ENCODE data around the gene PPP1R26. TPM values are rescaled to one million over a fixed set of nuclear protein-coding genes. Genes with fewer than 3 reads are reported as not detected.
"Not testable (repeated sequence)": the region's sequence is repeated elsewhere in the genome, so short reads cannot be mapped to it uniquely, and the experiment has no call there.

The PPP1R26 gene
- total and polyA plus RNA-seq, 3 experiments from 2014 or later = 0.47 to 0.84 (median 0.59) TPM

DNA sequence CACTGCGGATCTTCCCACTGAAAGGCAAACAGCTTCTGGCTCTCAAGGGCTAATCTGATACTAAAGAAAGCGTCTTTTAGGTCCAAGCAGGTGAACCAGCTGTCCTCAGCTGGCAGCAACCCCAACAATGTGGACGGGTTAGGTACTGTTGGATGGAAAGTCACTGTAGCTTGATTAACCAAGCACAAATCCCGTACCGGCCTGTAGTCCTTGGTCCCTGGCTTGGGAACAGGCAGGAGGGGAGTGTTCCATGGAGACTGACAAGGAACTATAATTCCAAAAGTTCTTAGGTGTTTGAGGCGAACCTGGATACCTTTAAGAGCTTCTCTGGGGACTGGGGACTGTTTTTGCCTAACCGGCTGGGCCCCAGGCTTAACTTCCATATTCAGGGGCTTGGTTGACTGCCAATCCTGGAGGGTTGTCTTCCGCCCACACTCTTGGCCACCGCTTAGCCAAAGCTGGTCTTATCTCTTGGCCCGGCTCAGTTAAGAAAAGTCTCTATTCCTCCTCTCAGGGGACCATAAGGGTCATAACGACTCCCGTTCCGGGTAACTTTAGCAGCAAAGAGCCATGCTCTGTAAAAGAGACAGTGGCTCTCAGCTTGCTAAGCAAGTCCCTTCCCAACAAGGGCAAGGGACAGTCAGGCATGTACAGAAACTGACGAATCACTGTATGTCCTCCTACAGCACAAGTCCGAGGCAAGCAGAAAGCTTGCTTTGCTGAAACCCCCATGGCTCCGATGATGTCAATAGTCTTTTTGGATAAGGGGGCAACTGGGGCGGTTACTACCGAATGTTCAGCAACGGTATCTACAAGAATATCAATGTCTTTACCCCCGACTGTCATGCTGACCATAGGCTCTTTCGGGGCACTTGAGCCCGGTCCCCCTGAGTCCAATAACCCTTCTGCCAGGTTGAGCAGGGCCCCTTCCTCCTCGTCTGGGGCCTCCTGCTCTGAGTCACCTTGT is 38.2 kb upstream of the PPP1R26 start:
- H3K36me3 ChIP-seq (ENCODE audit: insufficient read depth, low read length); H3K4me3 ChIP-seq (ENCODE audit: low read length); H3K9me3 ChIP-seq (ENCODE audit: low read length); H3K36me3 Mint-ChIP-seq; H3K4me1 Mint-ChIP-seq; H3K27me3 ChIP-seq (ENCODE audit: insufficient read depth, low read length, poor library complexity, severe bottlenecking); POLR2A ChIA-PET; H3K4me3 Mint-ChIP-seq; H3K27ac Mint-ChIP-seq; H3K4me1 ChIP-seq (ENCODE audit: insufficient read depth, low read length); DNase-seq; CTCF ChIA-PET: not testable (repeated sequence)
- H3K27ac ChIP-seq (ENCODE audit: low read depth, low read length) = peak overlapping the region; percentile 51
- peaks cover 6 to 52% of the 10 kb centered on the region in 2 donors for H3K27me3 Mint-ChIP-seq
- peaks cover 0 to 20% (median 10%) of the 10 kb centered on the region in 5 donors for H3K9me3 Mint-ChIP-seq

DNA sequence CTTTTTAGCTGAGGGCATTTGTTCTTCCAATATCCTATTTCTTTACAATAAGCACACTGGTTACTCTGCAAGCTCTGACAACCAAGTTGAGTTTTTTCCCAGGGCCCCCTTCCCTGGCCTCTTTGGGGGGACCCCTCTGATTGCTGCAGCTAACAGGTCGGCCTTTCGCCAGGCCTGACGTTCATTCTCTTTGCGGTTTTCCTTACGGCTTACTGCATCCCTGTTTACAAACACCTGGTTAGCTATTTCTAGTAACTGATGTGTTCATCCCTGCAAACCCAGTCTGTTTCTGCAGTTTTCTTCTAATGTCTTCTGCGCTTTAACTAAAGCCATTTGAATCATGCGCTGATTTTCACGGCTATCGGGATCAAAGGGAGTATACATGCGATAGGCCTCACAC is 37.5 kb upstream of the PPP1R26 start:
- Histone ChIP-seq H3K36me3 (ENCODE audit: insufficient read depth, low read length) (no peaks in the 10 kb centered on the region), H3K27me3 (ENCODE audit: insufficient read depth, low read length, poor library complexity, severe bottlenecking) (no peaks in the 10 kb centered on the region), H3K9me3 (ENCODE audit: low read length) (no peaks in the 10 kb centered on the region), H3K4me1 (ENCODE audit: insufficient read depth, low read length) (no peaks in the 10 kb centered on the region), H3K27ac (ENCODE audit: low read depth, low read length) (peak overlapping the region; percentile 51), H3K4me3 (ENCODE audit: low read length) (no peak overlapping the region)
- Mint-ChIP-seq H3K4me3 (no peak overlapping the region), H3K27me3 (peaks cover 6 to 48% of the 10 kb centered on the region in 2 donors), H3K27ac (no peak overlapping the region), H3K4me1 (no peaks in the 10 kb centered on the region), H3K36me3 (no peaks in the 10 kb centered on the region), H3K9me3 (peaks cover 0 to 14% (median 8%) of the 10 kb centered on the region in 5 donors)
- ChIA-PET POLR2A (no interaction called here), CTCF (no interaction called here)
- no peak for DNase-seq

DNA sequence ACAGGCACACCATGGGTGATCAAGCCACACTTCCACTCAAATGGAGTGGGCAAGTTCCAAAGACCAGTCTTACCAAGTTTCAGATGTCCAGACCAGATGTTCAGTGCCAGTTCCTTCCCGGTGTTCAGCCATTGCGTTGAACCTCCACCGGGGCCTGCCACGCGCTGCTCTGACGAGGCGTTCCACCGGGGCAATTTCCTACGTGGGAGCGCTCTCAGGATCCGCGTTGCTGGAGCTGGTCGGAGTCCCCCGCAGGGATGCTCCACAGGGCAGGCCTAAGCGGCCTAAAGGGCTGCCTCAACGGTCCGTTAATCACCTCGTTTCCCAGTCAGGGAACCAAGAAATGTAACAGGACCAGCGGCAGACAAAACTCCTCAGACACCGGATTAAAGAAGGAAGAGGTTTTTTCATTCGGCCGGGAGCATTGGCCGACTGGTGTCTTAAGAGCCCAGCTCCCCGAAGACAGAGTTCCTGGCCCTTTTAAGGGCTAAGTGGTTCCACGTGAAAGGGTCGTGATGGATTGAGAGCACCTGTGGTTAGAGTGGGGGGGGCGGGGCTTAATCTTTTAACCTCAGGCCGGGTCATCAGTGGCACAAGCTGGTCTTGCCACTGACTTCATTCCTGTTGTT is 35.7 kb upstream of the PPP1R26 start:
- Mint-ChIP-seq H3K27ac (peak overlapping the region in 1 of 8 donors; percentile 46), H3K9me3 (peaks cover 0 to 3% (median 0%) of the 10 kb centered on the region in 5 donors), H3K27me3 (peaks cover 6 to 44% of the 10 kb centered on the region in 2 donors), H3K4me1 (no peaks in the 10 kb centered on the region), H3K36me3 (no peaks in the 10 kb centered on the region), H3K4me3 (no peak overlapping the region)
- ChIA-PET CTCF (no interaction called here), POLR2A (no interaction called here)
- peak overlapping the region; percentile 16 for H3K27ac ChIP-seq (ENCODE audit: low read depth, low read length)
- H3K27me3 ChIP-seq (ENCODE audit: insufficient read depth, low read length, poor library complexity, severe bottlenecking) = no peaks in the 10 kb centered on the region
- no peak for DNase-seq
- no peaks in the 10 kb centered on the region for H3K4me1 ChIP-seq (ENCODE audit: insufficient read depth, low read length)
- H3K36me3 ChIP-seq (ENCODE audit: insufficient read depth, low read length) = no peaks in the 10 kb centered on the region
- no peaks in the 10 kb centered on the region for H3K9me3 ChIP-seq (ENCODE audit: low read length)
- H3K4me3 ChIP-seq (ENCODE audit: low read length) = no peak overlapping the region

DNA sequence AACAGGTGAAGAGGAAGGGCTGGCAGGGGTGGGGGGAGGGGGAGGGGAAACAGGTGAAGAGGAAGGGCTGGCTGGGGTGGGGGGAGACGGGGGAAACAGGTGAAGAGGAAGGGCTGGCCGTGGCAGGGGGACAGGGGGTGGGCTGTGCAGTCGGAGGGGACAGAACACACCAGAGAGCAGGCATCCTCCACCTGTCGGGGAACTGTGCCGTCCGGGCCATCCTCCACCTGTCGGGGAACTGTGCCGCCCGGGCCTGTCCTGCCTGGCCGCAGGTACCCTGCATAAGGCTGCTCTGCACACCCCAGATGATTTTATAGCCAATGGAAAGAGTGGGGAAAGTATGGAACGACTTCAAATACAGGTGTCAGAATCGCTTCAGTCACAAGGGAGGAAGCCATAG is 32.5 kb upstream of the PPP1R26 start:
- Mint-ChIP-seq H3K27me3 (peaks cover 5 to 20% of the 10 kb centered on the region in 2 donors), H3K4me1 (no peaks in the 10 kb centered on the region), H3K4me3 (no peak overlapping the region), H3K9me3 (no peaks in the 10 kb centered on the region), H3K36me3 (no peaks in the 10 kb centered on the region), H3K27ac (no peak overlapping the region)
- ChIA-PET CTCF (no interaction called here), POLR2A (no interaction called here)
- Histone ChIP-seq H3K27ac (ENCODE audit: low read depth, low read length) (no peak overlapping the region), H3K4me1 (ENCODE audit: insufficient read depth, low read length) (no peaks in the 10 kb centered on the region), H3K36me3 (ENCODE audit: insufficient read depth, low read length) (no peaks in the 10 kb centered on the region), H3K27me3 (ENCODE audit: insufficient read depth, low read length, poor library complexity, severe bottlenecking) (no peaks in the 10 kb centered on the region), H3K4me3 (ENCODE audit: low read length) (no peak overlapping the region), H3K9me3 (ENCODE audit: low read length) (no peaks in the 10 kb centered on the region)
- no peak for DNase-seq

DNA sequence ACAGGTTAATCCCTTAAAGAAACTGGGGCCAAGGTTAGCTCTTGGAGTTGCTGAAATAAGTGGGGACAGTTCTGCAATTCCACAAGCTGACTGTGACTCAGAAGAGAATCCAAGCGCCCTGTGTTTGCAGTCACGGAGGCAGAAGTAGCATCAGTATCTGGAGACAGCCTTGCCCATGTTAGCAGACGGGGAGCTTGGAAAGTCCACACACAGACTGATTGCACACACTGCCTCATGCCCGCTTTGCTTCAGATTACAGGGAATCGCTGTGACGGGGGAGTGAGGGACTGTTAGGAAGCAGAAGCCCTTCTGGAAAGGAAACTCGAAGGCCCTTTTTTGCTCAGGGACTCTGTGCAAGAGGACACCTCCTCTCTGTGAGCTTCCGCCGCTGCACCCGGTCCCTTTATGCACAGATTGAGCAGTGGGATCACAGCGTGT is 30.9 kb upstream of the PPP1R26 start:
- CTCF ChIA-PET = no interaction called here
- no peak for DNase-seq
- Histone ChIP-seq H3K4me1 (ENCODE audit: insufficient read depth, low read length) (no peaks in the 10 kb centered on the region), H3K9me3 (ENCODE audit: low read length) (no peaks in the 10 kb centered on the region), H3K27me3 (ENCODE audit: insufficient read depth, low read length, poor library complexity, severe bottlenecking) (no peaks in the 10 kb centered on the region), H3K27ac (ENCODE audit: low read depth, low read length) (no peak overlapping the region), H3K4me3 (ENCODE audit: low read length) (no peak overlapping the region), H3K36me3 (ENCODE audit: insufficient read depth, low read length) (no peaks in the 10 kb centered on the region)
- peaks cover 2 to 6% of the 10 kb centered on the region in 2 donors for H3K27me3 Mint-ChIP-seq
- no peaks in the 10 kb centered on the region for H3K36me3 Mint-ChIP-seq
- no peaks in the 10 kb centered on the region for H3K4me1 Mint-ChIP-seq
- POLR2A ChIA-PET = no interaction called here
- no peak overlapping the region for H3K27ac Mint-ChIP-seq
- no peaks in the 10 kb centered on the region for H3K9me3 Mint-ChIP-seq
- no peak overlapping the region for H3K4me3 Mint-ChIP-seq

DNA sequence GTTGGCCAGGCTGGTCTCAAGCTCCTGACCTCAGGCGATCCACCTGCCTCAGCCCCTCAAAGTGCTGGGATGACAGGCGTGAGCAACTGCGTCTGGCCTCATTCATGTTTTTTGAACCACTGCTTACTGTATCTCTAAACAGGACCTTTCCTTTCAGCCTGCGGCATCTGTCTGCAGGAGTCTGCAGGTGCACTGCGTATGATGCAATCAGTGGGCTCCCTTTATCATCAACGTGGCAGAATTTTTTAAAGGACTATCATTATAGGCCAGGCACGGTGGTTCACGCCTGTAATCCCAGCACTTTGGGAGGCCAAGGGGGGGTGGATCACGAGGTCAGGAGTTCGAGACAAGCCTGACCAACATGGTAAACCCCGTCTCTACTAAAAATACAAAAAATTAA is 30.1 kb upstream of the PPP1R26 start:
- H3K27me3 ChIP-seq (ENCODE audit: insufficient read depth, low read length, poor library complexity, severe bottlenecking); H3K27ac Mint-ChIP-seq; H3K4me1 Mint-ChIP-seq; H3K9me3 ChIP-seq (ENCODE audit: low read length); H3K9me3 Mint-ChIP-seq; H3K4me1 ChIP-seq (ENCODE audit: insufficient read depth, low read length); POLR2A ChIA-PET; H3K4me3 Mint-ChIP-seq; H3K27ac ChIP-seq (ENCODE audit: low read depth, low read length); DNase-seq; H3K4me3 ChIP-seq (ENCODE audit: low read length); H3K36me3 Mint-ChIP-seq; H3K36me3 ChIP-seq (ENCODE audit: insufficient read depth, low read length); CTCF ChIA-PET: not testable (repeated sequence)
- H3K27me3 Mint-ChIP-seq = peaks cover 2 to 11% of the 10 kb centered on the region in 2 donors

DNA sequence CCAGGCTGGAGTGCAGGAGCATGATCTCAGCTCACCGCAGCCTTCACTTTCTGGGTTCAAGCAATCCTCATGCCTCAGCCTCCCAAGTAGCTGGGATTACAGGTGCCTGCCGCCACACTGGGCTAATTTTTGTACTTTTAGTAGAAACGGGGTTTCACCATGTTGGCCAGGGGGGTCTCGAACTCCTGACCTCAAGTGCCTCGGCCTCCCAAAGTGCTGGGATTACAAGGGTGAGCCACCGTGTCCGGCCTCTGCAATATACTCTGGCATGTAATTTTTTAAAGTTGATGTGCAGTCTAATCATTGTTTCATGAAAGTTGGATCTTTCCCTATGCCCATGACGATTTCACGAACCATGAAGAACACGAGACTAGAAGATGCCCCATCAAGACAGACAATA is 28.6 kb upstream of the PPP1R26 start:
- no peak overlapping the region for H3K27ac ChIP-seq (ENCODE audit: low read depth, low read length)
- ChIA-PET POLR2A (no interaction called here), CTCF (no interaction called here)
- H3K36me3 ChIP-seq (ENCODE audit: insufficient read depth, low read length) = no peaks in the 10 kb centered on the region
- H3K36me3 Mint-ChIP-seq = no peaks in the 10 kb centered on the region
- no peaks in the 10 kb centered on the region for H3K27me3 ChIP-seq (ENCODE audit: insufficient read depth, low read length, poor library complexity, severe bottlenecking)
- H3K27me3 Mint-ChIP-seq = peaks cover 11 to 13% of the 10 kb centered on the region in 2 donors
- H3K4me1 ChIP-seq (ENCODE audit: insufficient read depth, low read length) = no peaks in the 10 kb centered on the region
- no peak overlapping the region for H3K27ac Mint-ChIP-seq
- H3K4me1 Mint-ChIP-seq = no peaks in the 10 kb centered on the region
- H3K4me3 Mint-ChIP-seq = no peak overlapping the region
- no peaks in the 10 kb centered on the region for H3K9me3 Mint-ChIP-seq
- no peak overlapping the region for H3K4me3 ChIP-seq (ENCODE audit: low read length)
- H3K9me3 ChIP-seq (ENCODE audit: low read length) = no peaks in the 10 kb centered on the region
- no peak for DNase-seq

DNA sequence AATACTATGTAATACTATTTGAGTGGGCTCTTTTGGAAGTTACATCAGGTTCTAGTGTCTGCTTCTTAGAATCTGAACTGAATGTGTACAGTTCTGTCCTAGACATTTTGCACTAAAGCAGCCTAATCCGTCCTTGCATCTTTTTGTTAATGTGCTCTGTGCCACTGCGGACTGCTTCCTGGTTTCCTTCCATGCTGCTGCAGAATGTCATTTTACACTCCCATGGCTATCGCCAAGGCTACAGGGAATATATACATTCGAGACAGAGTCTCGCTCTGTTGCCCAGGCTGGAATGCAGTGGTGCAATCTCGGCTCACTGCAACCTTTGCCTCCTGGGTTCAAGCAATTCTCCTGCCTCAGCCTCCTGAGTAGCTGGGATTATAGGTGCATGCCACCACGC is 27.7 kb upstream of the PPP1R26 start:
- H3K4me1 ChIP-seq (ENCODE audit: insufficient read depth, low read length); H3K36me3 ChIP-seq (ENCODE audit: insufficient read depth, low read length); CTCF ChIA-PET; DNase-seq; H3K4me3 ChIP-seq (ENCODE audit: low read length); H3K4me1 Mint-ChIP-seq; H3K4me3 Mint-ChIP-seq; H3K27me3 ChIP-seq (ENCODE audit: insufficient read depth, low read length, poor library complexity, severe bottlenecking); H3K27ac ChIP-seq (ENCODE audit: low read depth, low read length); H3K9me3 ChIP-seq (ENCODE audit: low read length); H3K36me3 Mint-ChIP-seq; H3K9me3 Mint-ChIP-seq; POLR2A ChIA-PET; H3K27ac Mint-ChIP-seq: not testable (repeated sequence)
- peaks cover 11 to 17% of the 10 kb centered on the region in 2 donors for H3K27me3 Mint-ChIP-seq
